Measurements from ENCODE around the gene APOM. TPM values are rescaled to one million over a fixed set of nuclear protein-coding genes. Genes with fewer than 3 reads are reported as not detected.

Gene APOM
- total RNA-seq, 1 donor from 2014 or later: 1.8 TPM

DNA sequence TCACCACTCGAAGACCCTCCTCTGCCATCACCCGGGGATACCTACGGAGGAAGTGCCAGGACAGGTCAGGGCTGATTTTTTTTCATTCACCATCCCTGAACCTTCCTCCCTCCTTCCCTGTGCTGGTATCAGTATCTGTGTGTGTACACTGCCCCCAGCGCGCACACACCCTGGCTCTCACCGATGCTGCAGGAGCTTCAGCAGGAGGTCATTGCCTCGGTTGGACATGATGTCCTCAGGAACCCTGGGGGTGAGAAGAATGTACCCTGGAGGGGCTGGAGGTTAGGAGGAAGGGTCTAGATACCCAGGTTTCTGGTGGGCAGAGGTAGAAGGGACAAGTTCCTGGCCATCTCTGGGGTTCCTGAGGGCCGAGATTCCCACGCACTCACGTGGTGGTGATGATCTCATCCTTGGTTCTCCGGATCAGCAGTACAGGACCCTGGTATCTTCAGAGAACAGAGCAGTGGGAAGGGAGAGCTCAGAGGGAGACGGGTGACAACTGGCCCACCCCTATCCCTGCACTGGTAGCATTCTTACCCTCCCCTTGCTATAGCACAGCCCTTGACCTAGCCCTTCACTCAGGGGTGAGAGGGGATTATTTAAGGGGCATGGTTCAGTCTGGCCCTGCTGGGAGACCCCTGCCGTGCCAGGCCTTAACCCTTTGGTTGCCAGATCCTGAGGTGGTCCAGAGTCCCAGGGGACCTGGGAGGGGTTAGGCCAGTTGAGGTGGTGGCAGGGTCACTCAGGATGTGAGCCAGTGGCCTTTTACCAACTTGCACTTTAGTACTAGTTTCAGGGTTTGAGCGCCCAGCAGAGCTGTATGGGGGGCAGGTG lies 32.4 kb downstream of the APOM start:
- TF ChIP-seq, protein P1, sequence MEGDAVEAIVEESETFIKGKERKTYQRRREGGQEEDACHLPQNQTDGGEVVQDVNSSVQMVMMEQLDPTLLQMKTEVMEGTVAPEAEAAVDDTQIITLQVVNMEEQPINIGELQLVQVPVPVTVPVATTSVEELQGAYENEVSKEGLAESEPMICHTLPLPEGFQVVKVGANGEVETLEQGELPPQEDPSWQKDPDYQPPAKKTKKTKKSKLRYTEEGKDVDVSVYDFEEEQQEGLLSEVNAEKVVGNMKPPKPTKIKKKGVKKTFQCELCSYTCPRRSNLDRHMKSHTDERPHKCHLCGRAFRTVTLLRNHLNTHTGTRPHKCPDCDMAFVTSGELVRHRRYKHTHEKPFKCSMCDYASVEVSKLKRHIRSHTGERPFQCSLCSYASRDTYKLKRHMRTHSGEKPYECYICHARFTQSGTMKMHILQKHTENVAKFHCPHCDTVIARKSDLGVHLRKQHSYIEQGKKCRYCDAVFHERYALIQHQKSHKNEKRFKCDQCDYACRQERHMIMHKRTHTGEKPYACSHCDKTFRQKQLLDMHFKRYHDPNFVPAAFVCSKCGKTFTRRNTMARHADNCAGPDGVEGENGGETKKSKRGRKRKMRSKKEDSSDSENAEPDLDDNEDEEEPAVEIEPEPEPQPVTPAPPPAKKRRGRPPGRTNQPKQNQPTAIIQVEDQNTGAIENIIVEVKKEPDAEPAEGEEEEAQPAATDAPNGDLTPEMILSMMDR (IDR thresholded peaks at IDR 0.05; ENCODE audit: insufficient read depth, low read length, poor library complexity, severe bottlenecking): no peak
- no peak overlapping the region for H3K4me3 ChIP-seq (ENCODE audit: low read depth, low read length)
- H3K27me3 ChIP-seq (ENCODE audit: control insufficient read depth, insufficient read depth, low read length): no peaks in the 10 kb centered on the region
- DNase-seq (ENCODE audit: low read depth): no peak
- H3K36me3 ChIP-seq (ENCODE audit: control insufficient read depth, insufficient read depth, low read length): no peaks in the 10 kb centered on the region

DNA sequence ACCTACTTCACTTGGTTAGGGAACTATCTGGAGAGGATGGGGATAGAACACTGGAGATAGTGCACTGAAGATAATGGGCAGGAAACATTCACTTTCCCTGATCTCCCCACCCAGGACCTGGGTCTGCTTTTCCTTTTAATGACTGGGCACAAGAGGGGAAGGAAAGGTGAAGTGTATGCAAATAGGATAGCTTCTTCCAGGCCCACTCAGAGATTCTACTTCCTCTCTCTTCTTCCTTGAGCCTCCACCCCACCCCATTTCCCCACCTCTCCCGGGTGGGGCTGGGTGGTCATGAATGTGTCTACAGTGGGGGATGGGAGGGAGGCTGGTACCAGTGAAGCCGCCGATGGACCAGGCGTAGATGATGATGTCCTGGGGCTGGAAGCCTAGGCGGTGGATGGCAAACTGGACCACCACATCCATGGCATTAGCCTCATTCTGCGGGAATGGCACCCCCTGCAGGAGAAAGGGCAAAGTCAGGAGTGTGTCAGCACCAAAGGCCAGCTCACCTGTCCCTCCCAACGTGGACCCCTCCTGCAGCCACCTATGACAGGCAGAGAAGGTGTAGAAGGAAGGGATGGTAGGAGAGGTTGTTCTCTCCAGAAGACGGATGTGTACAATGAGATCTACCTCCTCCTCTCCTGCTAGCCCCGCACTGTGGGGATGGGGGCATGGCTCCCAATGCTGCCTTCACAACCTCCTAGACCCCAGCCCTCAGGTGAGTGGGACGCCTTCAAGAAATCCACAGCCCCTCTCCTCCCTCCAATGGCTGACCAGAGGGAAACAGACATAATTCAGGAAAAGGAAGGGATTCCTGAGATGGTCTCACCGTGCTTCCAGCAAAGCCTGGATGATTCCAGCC lies 33.8 kb downstream of the APOM start:
- Histone ChIP-seq H3K27me3 (ENCODE audit: control insufficient read depth, insufficient read depth, low read length) (no peaks in the 10 kb centered on the region), H3K4me3 (ENCODE audit: low read depth, low read length) (no peak overlapping the region), H3K36me3 (ENCODE audit: control insufficient read depth, insufficient read depth, low read length) (no peaks in the 10 kb centered on the region)
- no peak for DNase-seq (ENCODE audit: low read depth)
- TF ChIP-seq, protein P1 (IDR thresholded peaks at IDR 0.05; ENCODE audit: insufficient read depth, low read length, poor library complexity, severe bottlenecking): peak; percentile 46

DNA sequence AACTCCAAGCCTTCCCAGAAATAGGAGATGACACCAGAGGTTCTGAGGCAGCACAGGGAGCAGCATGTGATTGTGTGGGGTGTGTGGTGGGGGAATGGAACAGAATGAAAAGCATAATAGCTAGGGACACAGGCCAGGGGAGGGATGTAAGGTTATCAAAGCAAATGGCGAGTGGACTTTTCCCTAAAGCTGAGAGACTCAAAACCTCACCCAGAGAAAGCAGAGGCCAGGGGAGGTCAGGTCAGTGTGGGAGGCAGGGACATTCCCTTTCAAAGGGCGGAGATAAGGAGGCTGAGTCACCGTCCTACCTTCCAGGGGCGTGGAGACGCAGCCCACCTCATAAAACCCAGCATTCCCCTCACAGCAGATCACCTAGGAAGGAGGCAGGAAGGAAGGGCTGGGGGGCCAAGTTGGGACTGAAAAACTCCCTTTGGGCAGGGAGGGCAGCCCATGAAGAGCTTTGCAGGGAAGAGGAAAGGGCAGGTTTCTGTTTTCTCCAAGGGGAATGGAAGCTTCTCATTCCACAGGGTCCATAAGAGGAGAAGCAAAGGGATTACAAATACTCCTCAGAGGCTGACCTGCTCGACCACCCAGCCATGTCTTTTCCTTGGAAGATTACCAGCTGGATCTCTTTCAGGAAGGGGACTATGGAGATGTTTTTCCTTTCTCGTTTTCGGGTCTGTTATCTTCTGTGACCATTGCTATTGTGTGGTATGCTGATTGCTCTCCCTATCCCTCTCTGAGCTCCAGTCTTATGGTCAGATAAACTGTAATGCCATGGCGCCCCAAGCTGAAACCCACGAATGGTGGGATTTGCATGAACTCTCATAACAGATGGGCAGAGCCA lies 34.8 kb downstream of the APOM start:
- TF ChIP-seq, protein P1 (IDR thresholded peaks at IDR 0.05; ENCODE audit: insufficient read depth, low read length, poor library complexity, severe bottlenecking): no peak
- Histone ChIP-seq H3K36me3 (ENCODE audit: control insufficient read depth, insufficient read depth, low read length) (no peaks in the 10 kb centered on the region), H3K27me3 (ENCODE audit: control insufficient read depth, insufficient read depth, low read length) (no peaks in the 10 kb centered on the region), H3K4me3 (ENCODE audit: low read depth, low read length) (no peak overlapping the region)
- no peak for DNase-seq (ENCODE audit: low read depth)

DNA sequence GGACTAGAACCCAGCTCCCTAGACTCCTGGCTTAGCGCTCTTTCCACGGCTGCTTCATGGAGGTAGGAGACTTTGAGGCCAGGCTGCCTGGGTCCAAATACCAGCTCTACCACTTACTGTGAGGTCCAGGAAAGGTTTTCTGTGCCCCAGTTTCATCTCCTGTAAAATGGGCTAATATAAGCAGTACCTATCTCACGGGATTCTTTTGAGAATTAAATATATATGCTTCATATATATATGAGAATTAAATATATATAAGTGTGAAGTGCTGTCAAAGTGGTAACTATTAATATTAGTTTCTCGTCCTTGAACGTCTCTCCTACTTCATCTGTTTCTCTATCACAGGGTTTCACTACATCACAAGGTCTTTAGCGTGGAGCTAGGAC lies 35.4 kb downstream of the APOM start:
- DNase-seq (ENCODE audit: low read depth): no peak
- TF ChIP-seq, protein P1 (IDR thresholded peaks at IDR 0.05; ENCODE audit: insufficient read depth, low read length, poor library complexity, severe bottlenecking): no peak
- Histone ChIP-seq H3K36me3 (ENCODE audit: control insufficient read depth, insufficient read depth, low read length) (no peaks in the 10 kb centered on the region), H3K27me3 (ENCODE audit: control insufficient read depth, insufficient read depth, low read length) (no peaks in the 10 kb centered on the region), H3K4me3 (ENCODE audit: low read depth, low read length) (no peak overlapping the region)

DNA sequence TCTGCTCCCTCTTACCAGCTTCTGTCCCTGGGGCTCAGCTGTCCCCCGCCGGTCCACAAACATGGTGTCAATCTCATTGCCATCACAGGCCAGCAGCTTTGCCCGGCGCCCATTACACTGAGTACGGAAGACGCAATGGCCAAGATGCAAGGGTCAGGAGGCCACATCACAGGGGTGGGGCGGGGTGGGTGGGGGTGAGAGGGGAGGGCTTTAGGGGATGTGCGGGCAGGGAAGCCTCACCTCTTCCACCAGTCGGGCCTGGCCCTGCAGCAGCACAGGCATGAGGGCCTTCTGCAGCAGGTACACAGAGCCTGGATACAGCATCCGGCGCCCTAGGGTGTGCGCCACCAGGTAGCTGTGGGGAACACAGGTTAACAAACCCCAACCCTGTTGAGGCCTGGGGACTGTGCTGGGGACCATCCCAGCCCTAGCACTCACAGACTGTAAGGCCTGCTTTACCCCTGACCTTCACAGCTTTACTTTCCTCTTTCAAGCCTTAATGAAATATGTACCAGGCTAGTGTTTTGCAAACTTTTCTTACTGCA lies 35.9 kb downstream of the APOM start:
- Histone ChIP-seq H3K27me3 (ENCODE audit: control insufficient read depth, insufficient read depth, low read length) (no peaks in the 10 kb centered on the region), H3K36me3 (ENCODE audit: control insufficient read depth, insufficient read depth, low read length) (no peaks in the 10 kb centered on the region), H3K4me3 (ENCODE audit: low read depth, low read length) (no peak overlapping the region)
- TF ChIP-seq, protein P1 (IDR thresholded peaks at IDR 0.05; ENCODE audit: insufficient read depth, low read length, poor library complexity, severe bottlenecking): no peak
- DNase-seq (ENCODE audit: low read depth): no peak
